Glomerular endothelial cell (primary cell): ENCODE measurements around the gene ZNF80. TPM values are rescaled to one million over a fixed set of nuclear protein-coding genes. Genes with fewer than 3 reads are reported as not detected.

Experiments
- DNase-seq: peaks from one replicate; pipeline ENCODE4 v3.0.0-alpha.2; 2011; ENCODE audit warnings: low read depth, low spot score; ENCODE audit errors: extremely low read depth
- total RNA-seq: library from RNA; depleted of rRNA; stranded (reverse); fragments of >200 nt; gene quantifications from 2 replicates; pipeline ENCODE4 v1.2.3, GENCODE V29; 2015

Gene ZNF80
- total RNA-seq, 1 donor from 2014 or later = not detected

- DNase-seq = no peak
Observed at GRCh38 chr3:114221165-114221880, 16.1 kb downstream of the ZNF80 start.

- DNase-seq = no peak
Observed at GRCh38 chr3:114219741-114220140, 17.6 kb downstream of the ZNF80 start.

GRCh38 chr3:114218578-114219185 is 18.7 kb downstream of the ZNF80 start:
- no peak for DNase-seq

- DNase-seq = no peak
Observed at GRCh38 chr3:114218006-114218405, 19.4 kb downstream of the ZNF80 start.

GRCh38 chr3:114217266-114217665 is 20.1 kb downstream of the ZNF80 start:
- no peak for DNase-seq

DNA sequence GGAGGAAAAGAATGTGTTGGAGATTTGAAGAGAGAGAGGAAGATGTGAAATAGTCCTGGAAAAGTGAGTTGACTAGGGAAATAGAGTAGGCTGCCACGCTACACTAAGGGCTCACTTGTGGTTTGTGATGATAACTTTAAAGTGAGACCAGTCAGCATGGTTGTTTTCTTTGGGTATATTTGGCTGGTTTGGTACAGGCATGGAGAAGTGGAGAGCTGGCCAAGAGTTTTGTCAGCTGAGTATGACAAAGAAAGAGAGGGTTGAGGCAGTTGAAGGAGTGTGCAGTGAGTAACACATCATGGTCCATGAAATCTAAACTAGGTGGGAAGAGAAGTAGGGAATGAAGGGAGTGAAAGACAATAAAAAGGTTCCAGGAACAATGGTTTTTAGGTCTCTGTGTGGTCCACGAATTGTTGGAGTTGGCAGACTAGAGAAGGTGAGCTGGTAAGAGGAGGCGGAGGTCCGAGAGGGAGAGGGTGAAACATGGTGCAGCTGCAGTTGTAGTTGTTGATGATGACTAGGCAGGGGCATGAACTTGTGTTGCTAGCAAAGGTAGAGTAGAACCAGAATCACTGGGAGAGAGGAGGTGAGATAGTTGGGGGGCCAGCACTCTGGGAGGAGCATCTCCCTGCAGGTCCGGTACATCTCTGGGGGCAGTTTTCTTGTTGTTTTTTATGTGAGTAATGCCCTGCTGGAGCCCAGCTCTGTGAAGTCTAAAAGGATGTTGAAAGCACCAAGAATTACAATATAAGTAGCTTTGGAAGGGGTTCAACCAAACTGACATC is 21.0 kb downstream of the ZNF80 start:
- no peak for DNase-seq

GRCh38 chr3:114214542-114215341 is 22.6 kb downstream of the ZNF80 start:
- no peak for DNase-seq

- no peak for DNase-seq
Observed at GRCh38 chr3:114213627-114214541, 23.5 kb downstream of the ZNF80 start.

- DNase-seq = no peak
Observed at GRCh38 chr3:114213292-114213626, 24.1 kb downstream of the ZNF80 start.

- DNase-seq = no peak
Observed at GRCh38 chr3:114212646-114213045, 24.7 kb downstream of the ZNF80 start.

- no peak for DNase-seq
Observed at GRCh38 chr3:114207768-114208167, 29.6 kb downstream of the ZNF80 start.

DNA sequence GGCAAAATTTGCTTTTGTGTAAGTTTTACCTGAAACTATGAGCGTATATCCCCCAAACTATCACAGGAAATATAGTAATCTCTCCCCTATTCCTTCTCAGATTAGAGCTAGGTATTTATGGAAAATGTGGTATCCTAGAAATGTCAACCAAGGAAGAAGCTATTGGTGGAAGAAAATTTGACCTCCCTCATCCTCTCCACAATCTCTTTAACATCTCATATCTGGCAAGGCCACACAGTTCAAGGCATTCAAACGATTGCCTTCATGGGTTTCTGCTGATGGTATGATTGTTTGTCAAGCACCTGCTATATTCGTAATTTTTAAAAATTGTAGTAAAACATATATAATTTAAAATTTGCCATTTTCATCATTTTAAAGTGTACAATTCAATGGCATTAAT is 31.0 kb downstream of the ZNF80 start:
- DNase-seq = no peak

DNA sequence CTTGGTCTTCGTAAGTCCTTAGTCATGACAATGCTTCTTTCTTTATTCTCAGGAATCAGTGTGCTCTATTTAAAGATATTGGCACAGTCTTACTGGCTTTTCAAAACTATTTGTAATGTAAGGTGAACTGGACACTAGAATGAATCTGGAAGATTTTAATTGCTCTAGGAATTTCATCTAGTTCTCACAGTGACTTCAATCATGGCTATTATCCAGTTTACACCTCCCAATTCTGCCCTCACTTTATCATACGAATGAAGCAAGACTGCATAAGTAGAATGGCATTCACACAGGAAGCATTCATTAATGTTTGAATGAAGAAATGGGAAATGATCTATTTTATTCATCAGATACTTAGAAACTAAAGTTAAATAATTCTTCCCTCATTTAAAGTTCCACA is 31.8 kb downstream of the ZNF80 start:
- no peak for DNase-seq

GRCh38 chr3:114194750-114195149 is 42.6 kb downstream of the ZNF80 start:
- no peak for DNase-seq

GRCh38 chr3:114192136-114192535 is 45.2 kb downstream of the ZNF80 start:
- DNase-seq = no peak

- DNase-seq = no peak
Observed at GRCh38 chr3:114186501-114186900, 50.9 kb downstream of the ZNF80 start.
